ENCODE data around the gene SEC61G. TPM values are rescaled to one million over a fixed set of nuclear protein-coding genes. Genes with fewer than 3 reads are reported as not detected.

SEC61G gene
- total RNA-seq, 8 experiments from 2014 or later, result 121 to 543 (median 428) TPM

DNA sequence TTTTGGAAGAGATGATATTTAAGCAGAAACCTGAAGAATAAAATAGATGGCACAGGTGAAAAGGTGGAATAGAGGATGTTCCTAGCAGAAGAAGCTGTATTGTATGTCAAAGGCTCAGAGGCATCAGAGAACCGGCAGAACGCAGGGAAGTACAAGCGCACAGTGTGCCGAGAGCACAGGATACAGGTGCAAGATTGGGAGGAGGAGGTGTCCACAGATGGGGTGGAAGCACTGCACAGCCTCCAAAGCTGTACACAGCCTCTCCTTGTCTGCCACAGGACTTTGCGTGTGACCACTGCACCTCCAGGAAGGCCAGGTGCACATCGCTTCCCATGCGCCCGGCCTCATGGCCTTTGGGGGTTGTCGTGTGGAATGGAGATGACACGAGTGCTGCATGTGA is 23.3 kb upstream of the SEC61G start:
- in situ Hi-C loops (cut with MboI; ENCODE audit: low pct_unique_long_range_greater_than_20kb in 2 of 9, low sequenced_read_pairs in 9 of 9, unreplicated experiment in 9 of 9), result loop anchor here in 7 of 9 experiments (10.0 to 25.0 kb wide), 4 partner anchors 255 to 630 kb away; no protein-coding TSS in a partner anchor
- no peak for ATAC-seq (replicated peaks in 6 of 8)
- 68 to 100% (median 96%) methylated on average over 3 to 9 of the region's 10 CpGs; no CpG with 5 or more reads in 2 of the 10 experiments for WGBS, 10 experiments
- Histone ChIP-seq H3K4me3 (no peak overlapping the region), H3K27ac (no peak overlapping the region), H3K4me1 (replicated peaks in 1 of 2) (no peaks in the 10 kb centered on the region)

DNA sequence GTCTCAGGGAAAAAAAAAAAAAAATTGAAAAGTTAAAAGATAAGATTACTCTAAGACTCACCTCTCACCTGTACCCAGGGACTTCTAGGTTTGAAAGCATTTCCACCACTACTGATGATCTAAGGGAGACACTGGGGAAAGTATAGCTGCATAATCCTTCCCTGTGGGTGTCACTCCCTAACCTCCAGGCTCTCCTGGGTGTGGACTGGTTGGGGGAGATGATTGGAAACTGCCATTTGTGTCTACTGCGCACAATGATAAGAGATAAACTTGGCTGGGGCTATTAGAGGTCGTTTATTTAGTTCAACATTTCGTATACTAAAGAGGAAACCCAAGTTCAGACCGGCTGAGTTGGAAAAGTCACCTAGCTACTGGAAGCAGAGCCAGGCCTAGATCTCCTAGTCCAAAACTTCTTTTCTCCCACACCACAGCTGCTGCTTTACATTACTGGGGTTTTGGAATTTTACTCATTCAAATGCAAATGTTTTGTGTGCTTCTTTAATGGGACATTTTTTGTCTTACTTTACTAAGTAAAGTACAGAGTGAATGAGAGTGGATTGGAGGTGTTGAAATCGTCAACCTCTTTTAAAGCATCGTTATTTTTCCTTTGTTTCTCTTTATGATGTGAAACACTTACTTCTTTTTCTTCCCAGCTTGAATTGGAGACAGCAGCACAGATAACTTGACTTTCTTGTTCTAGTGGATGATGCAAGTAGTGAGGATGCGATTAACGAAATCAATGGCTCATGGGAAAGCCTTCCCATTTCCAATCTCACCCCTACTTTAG is 22.3 kb upstream of the SEC61G start:
- Histone ChIP-seq H3K27ac (no peak overlapping the region), H3K4me1 (replicated peaks in 1 of 2) (no peaks in the 10 kb centered on the region), H3K4me3 (no peak overlapping the region)
- no peak for ATAC-seq (replicated peaks in 6 of 8)
- in situ Hi-C loops (cut with MboI; ENCODE audit: low pct_unique_long_range_greater_than_20kb in 2 of 9, low sequenced_read_pairs in 9 of 9, unreplicated experiment in 9 of 9), result loop anchor here in 7 of 9 experiments (10.0 to 25.0 kb wide), 4 partner anchors 256 to 631 kb away; no protein-coding TSS in a partner anchor
- 20 to 76% (median 47%) methylated on average over 1 to 7 of the region's 8 CpGs; no CpG with 5 or more reads in 1 of the 10 experiments for WGBS, 10 experiments

DNA sequence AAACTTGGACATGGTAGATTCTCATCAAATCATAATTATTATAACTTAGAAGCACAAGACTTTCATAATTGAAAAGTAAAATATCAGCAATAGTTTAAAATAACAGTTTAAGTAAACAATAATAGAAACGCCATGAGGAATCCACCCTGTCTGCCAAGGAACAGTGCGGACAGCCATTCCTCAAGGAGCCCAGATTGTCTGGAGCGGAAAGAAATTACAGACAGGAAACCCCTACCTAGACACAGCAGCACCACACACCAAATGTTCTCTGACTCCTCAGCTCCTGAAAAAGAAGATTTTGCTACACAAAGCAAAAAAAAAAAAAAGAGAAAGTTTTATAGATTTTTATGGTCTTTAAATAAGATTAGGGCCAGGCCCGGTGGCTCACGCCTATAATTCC is 21.5 kb upstream of the SEC61G start:
- Histone ChIP-seq H3K4me1 (replicated peaks in 1 of 2) (no peaks in the 10 kb centered on the region), H3K4me3 (no peak overlapping the region), H3K27ac (no peak overlapping the region)
- in situ Hi-C loops (cut with MboI; ENCODE audit: low pct_unique_long_range_greater_than_20kb in 2 of 9, low sequenced_read_pairs in 9 of 9, unreplicated experiment in 9 of 9), result loop anchor here in 7 of 9 experiments (10.0 to 25.0 kb wide), 4 partner anchors 257 to 632 kb away; no protein-coding TSS in a partner anchor
- WGBS, 10 experiments, result 72 to 100% (median 88%) methylated on average over 2 to 5 of the region's 5 CpGs; no CpG with 5 or more reads in 1 of the 10 experiments
- ATAC-seq (replicated peaks in 6 of 8), result no peak

DNA sequence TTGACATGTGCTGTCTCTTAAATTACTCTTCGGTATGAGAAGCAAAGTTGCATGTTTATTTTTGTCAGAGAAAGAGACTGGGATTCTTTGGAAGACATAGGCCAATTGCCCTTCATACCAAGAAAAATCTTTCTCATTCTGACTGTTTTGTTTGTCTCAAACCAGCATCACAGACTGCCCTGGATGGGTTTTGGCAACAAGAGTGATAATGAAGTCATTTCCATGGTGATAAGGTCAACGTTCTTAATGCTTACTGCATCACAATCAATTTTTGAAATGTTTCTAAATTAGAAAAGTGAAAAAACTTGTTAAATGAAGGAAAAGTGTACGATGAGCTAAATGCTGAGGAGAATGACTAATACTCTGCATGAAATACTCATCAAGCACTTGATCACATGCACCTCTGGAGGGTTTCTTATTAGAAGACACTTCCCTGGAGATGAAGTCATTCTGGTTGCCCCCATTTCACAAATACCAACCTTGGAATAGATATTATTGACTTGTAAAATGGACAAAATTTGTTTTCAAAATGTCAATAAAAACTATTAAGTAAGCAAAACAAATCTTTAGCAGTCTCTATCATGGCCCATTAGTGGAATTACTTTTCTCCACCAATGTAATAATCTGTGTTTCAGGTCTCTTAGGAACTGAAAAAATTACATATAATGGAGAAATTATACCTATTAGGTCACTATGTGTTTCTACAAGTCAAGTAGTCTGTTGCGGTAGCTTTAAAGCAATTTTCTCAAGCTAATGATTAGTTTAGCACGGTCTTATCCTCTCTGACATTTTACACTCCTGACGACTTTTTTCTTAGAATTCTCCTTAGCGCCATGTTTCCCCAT is 19.9 kb upstream of the SEC61G start:
- H3K4me1 ChIP-seq (replicated peaks in 1 of 2), result no peaks in the 10 kb centered on the region
- in situ Hi-C loops (cut with MboI; ENCODE audit: low pct_unique_long_range_greater_than_20kb in 2 of 9, low sequenced_read_pairs in 9 of 9, unreplicated experiment in 9 of 9), result loop anchor here in 4 of 9 experiments (10.0 to 25.0 kb wide), 4 partner anchors 258 to 633 kb away; no protein-coding TSS in a partner anchor
- WGBS, 10 experiments, result 62 to 89% (median 82%) methylated on average over 2 to 7 of the region's 7 CpGs
- no peak overlapping the region for H3K4me3 ChIP-seq
- no peak overlapping the region for H3K27ac ChIP-seq
- peak in 4 of 8 experiments; percentile 36 to 82 (median 76) for ATAC-seq (replicated peaks in 6 of 8)

DNA sequence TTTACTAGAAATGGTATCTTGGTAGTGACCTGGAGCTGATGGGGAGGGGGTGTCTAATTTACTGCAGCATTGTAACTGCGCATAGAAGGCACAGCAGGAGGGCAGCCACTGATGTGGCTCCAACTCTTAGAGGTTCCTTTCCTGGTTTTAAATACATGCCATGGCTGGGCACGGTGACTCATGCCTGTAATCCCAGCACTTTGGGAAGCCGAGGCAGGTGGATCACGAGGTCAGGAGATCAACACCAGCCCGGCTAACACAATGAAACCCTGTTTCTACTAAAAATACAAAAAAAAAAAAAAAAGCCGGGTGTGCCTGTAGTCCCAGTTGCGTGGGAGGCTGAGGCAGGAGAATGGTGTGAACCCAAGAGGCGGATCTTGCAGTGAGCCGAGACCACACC is 19.2 kb upstream of the SEC61G start:
- in situ Hi-C loops (cut with MboI; ENCODE audit: low pct_unique_long_range_greater_than_20kb in 2 of 9, low sequenced_read_pairs in 9 of 9, unreplicated experiment in 9 of 9), result loop anchor here in 4 of 9 experiments (10.0 to 25.0 kb wide), 4 partner anchors 259 to 634 kb away; no protein-coding TSS in a partner anchor
- no peak overlapping the region for H3K4me3 ChIP-seq
- H3K27ac ChIP-seq, result no peak overlapping the region
- 60 to 100% (median 82%) methylated on average over 1 to 6 of the region's 9 CpGs; no CpG with 5 or more reads in 3 of the 10 experiments for WGBS, 10 experiments
- ATAC-seq (replicated peaks in 6 of 8), result no peak
- H3K4me1 ChIP-seq (replicated peaks in 1 of 2), result no peaks in the 10 kb centered on the region

DNA sequence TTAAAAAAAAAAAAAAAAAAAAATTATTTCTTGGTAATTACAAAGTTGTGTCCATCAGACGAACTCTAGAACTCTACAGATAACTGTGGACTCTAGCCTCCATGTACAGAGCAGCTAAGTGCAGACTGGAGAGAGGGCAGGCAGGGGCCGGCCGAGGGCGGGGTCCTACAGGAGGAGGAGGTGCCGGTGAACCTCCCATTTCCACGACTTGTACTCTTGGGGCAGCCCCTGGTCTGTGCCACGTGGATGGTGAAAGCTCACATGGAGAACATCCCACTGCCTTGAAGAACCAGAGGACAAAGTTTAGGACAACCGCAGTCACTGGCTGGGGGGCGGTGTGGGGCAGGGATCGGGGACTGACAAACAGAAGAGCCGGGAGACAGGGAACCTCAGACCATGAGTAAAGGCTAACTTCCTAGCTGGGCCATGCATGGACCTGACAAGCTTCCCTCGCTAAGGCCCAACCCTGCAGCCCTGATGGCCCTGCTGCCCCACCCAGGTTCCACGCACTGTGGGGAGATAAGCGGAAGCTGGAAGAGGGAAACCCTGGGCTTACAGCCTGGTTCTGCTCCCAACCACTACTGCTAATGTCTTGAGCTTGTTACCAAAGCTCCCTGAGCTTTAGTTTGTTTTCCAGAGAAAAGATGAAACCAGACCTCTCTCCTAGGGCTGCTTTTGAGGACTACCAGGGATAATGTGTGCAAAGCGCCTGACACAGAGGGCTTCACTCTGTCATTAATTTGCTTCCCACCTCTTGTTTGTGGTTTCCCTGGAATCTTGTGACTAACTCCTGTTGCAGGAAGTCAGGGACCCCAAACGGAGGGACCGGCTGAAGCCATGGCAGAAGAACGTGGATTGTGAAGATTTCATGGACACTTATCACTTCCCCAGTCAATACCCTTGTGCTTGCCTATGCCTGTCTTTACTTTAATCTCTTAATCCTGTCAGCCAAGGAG is 16.1 kb upstream of the SEC61G start:
- ATAC-seq (replicated peaks in 6 of 8), result no peak
- no peak overlapping the region for H3K4me3 ChIP-seq
- no peaks in the 10 kb centered on the region for H3K4me1 ChIP-seq (replicated peaks in 1 of 2)
- WGBS, 10 experiments, result 40 to 100% (median 88%) methylated on average over 1 to 15 of the region's 18 CpGs
- H3K27ac ChIP-seq, result no peak overlapping the region
- in situ Hi-C loops (cut with MboI; ENCODE audit: low pct_unique_long_range_greater_than_20kb in 2 of 9, low sequenced_read_pairs in 9 of 9, unreplicated experiment in 9 of 9), result loop anchor here in 4 of 9 experiments (5.0 to 25.0 kb wide), 5 partner anchors 262 to 637 kb away; no protein-coding TSS in a partner anchor

DNA sequence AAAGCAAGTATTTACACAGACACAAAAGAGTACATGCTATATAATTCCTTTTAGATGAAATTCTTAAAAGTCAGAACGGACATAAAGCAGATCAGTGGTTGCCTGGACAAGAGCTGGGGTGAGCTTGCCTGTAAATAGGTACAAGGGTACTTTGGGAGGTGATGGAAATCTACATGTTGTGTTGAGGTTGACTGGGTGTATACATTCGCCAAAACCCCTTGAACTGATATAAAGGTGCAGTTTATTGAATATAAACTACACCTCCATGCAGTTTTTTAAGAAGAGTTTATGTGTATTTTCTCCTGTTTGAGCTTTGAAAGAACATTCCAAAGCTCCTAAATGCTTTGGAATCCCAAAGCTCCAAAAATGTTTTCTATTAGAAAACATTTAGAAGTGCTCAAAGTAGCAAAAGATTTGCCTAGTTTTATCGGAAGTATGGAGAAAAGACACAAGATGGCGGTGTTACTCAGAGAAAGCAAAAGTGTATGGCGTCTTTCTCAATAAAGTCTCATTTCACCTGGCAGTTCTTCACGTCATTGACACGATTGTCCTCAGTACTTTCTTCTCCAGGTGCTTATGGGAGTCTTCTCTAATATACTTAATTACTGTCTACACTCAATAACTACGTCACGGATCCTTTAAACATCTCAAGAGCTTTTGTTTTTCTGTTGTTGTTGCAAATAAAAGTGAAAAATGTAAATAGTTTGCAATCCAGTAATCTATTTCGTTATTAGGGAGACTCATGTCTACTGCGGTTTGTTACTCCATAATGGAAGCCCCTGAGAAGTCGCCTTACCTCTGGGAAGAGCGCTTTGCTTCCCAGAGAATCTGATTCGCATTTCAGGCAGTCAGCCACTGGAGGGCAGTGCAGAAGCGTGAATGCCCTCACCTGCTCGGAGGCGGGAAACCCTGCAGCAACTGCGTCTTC is 14.7 kb upstream of the SEC61G start:
- Histone ChIP-seq H3K4me1 (replicated peaks in 1 of 2) (no peaks in the 10 kb centered on the region), H3K27ac (no peak overlapping the region), H3K4me3 (peak overlapping the region in 2 of 5 donors; percentile 0 to 6)
- WGBS, 10 experiments, result 19 to 59% (median 33%) methylated on average over 3 to 17 of the region's 18 CpGs; no CpG with 5 or more reads in 1 of the 10 experiments
- in situ Hi-C loops (cut with MboI; ENCODE audit: low pct_unique_long_range_greater_than_20kb in 2 of 9, low sequenced_read_pairs in 9 of 9, unreplicated experiment in 9 of 9), result loop anchor here in 3 of 9 experiments (5.0 to 10.0 kb wide), 3 partner anchors 481 to 491 kb away; no protein-coding TSS in a partner anchor
- ATAC-seq (replicated peaks in 6 of 8), result peak; percentile 82 to 99 (median 92)

DNA sequence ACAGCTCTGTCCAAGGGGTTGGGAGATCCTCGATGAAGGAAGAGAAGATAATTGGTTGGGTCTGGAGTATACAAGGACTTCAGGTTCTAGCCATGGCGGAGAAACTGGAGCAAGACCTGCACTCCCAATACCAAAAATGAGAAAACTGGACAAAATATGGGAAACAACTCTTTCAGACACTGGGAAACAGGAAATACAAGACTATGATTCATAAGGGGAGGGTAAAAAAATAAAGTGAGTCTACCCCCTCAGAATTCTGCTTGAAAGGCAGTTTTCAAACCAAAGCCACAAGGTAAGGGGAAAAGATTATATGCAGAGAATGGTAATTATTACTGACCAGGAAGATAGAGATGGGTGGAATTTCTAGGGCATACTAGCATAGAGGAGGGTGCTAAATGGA is 10.2 kb upstream of the SEC61G start:
- H3K4me3 ChIP-seq, result no peak overlapping the region
- 71 to 100% (median 90%) methylated on average over 1 to 2 of the region's 2 CpGs; no CpG with 5 or more reads in 1 of the 10 experiments for WGBS, 10 experiments
- no peak overlapping the region for H3K27ac ChIP-seq
- in situ Hi-C loops (cut with MboI; ENCODE audit: low pct_unique_long_range_greater_than_20kb in 2 of 9, low sequenced_read_pairs in 9 of 9, unreplicated experiment in 9 of 9), result no loop called here
- H3K4me1 ChIP-seq (replicated peaks in 1 of 2), result no peaks in the 10 kb centered on the region
- no peak for ATAC-seq (replicated peaks in 6 of 8)

DNA sequence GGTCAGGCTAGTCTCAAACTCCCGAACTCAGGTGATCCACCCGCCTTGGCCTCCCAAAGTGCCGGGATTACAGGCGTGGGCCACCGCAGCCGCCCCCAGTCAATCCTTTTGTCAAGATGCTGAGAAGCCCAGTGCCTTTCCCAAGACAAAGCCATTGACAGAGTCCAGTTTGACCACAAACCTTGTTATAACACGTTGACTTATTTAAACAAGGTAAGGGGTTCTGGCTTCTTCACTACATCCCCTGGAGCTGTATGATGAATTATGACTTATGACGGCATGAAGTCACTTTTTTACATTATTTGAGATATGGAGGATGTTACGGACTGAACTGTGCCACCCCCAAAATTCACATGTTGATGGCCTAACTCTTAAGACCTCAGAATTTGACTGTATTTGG is 5.8 kb upstream of the SEC61G start:
- WGBS, 10 experiments, result 60 to 100% (median 88%) methylated on average over 1 to 8 of the region's 9 CpGs; no CpG with 5 or more reads in 2 of the 10 experiments
- Histone ChIP-seq H3K4me1 (replicated peaks in 1 of 2) (peaks cover 0 to 5% of the 10 kb centered on the region in 2 donors), H3K4me3 (no peak overlapping the region), H3K27ac (no peak overlapping the region)
- in situ Hi-C loops (cut with MboI; ENCODE audit: low pct_unique_long_range_greater_than_20kb in 2 of 9, low sequenced_read_pairs in 9 of 9, unreplicated experiment in 9 of 9), result no loop called here
- ATAC-seq (replicated peaks in 6 of 8), result no peak

DNA sequence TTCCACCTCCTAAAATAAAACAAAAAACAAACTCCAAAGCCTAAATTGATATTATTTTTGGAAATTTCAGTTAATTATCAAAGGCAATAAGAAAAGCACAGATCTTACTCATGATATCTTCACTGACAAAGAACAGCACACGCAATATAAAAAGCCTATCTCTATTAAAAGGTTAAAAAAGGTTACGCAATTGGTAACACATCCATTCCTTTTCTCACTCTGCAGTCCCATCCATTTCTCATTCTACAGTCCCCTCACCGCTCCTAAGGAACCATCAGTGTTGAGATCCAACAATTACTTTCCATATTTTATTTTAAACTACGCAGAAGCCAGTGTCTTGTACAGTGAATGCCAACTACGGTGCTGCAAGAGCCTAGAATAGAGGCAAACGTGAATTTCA is 1.3 kb downstream of the SEC61G start:
- in situ Hi-C loops (cut with MboI; ENCODE audit: low pct_unique_long_range_greater_than_20kb in 2 of 9, low sequenced_read_pairs in 9 of 9, unreplicated experiment in 9 of 9), result no loop called here

DNA sequence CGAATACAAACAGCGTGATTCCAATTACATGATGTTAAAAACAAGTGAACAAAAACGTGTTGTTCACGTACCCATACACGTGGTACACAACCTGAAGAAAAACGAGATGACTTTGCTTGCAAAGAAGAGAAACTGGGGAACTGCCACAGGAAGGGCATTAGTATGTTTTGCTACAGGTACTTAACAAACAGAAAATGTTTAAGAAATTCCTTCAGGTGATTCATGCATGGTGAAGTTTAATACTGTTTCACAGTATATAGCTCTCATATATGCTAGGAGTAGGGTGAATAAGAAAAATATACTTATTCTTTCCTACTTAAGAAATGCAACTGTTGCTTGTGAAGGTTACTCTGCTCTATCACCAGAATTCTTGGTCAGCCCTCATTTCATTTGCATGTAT is 9.8 kb downstream of the SEC61G start:
- no peak overlapping the region for H3K27ac ChIP-seq
- no peak overlapping the region for H3K4me3 ChIP-seq
- no peak for ATAC-seq (replicated peaks in 6 of 8)
- 75 to 100% (median 88%) methylated on average over 1 to 6 of the region's 6 CpGs for WGBS, 10 experiments
- in situ Hi-C loops (cut with MboI; ENCODE audit: low pct_unique_long_range_greater_than_20kb in 2 of 9, low sequenced_read_pairs in 9 of 9, unreplicated experiment in 9 of 9), result no loop called here
- H3K4me1 ChIP-seq (replicated peaks in 1 of 2), result no peaks in the 10 kb centered on the region

More for the DNA sequence above, 1.3 kb downstream of the SEC61G start:
- Histone ChIP-seq H3K4me1 (replicated peaks in 1 of 2) (peaks cover 3 to 22% of the 10 kb centered on the region in 2 donors), H3K27ac (peak overlapping the region; percentile 93 to 99), H3K4me3 (peak overlapping the region; percentile 68 to 93 (median 89))
- no peak for ATAC-seq (replicated peaks in 6 of 8)
- 4 to 85% (median 59%) methylated on average over 1 to 6 of the region's 6 CpGs for WGBS, 10 experiments

Measured in motor neuron (in vitro differentiated cells).